DOHH2 (cell line): ENCODE results near the gene PREX1.

Source experiments
- CTCF ChIP-seq: fragments of 200-600 bp; sonication (generic); IDR thresholded peaks from one replicate; pipeline ENCODE4 v1.5.1; 2014; ENCODE audit warnings: antibody characterized with exemption, mild to moderate bottlenecking, low read depth, low read length; ENCODE audit not compliant: poor library complexity, severe bottlenecking
- EZH2phosphoT487 ChIP-seq: fragments of 200-600 bp; sonication (generic); IDR thresholded peaks from 2 replicates; pipeline ENCODE4 v1.6.1; 2017; ENCODE audit warnings: borderline replicate concordance, mild to moderate bottlenecking, antibody characterized with exemption, low read length, moderate library complexity, mixed read lengths

GRCh38 chr20:48658198-48658476 is 169.7 kb downstream of the PREX1 start:
- TF ChIP-seq CTCF (no peak), EZH2phosphoT487 (no peak)
